Body of pancreas (tissue), 4 donors: ENCODE results near the gene RHOT2.

Experiments
- CTCF ChIP-seq, 7 experiments: fragments of 450-650 bp in 4 of 7; fragments of 200-600 bp in 3 of 7; sonication (generic) in 3 of 7; IDR thresholded peaks; one replicate each; pipeline ENCODE4 v1.5.1; 2016 to 2019; ENCODE audit warnings: antibody characterized with exemption in 7 of 7
- POLR2A ChIP-seq, 3 donors: fragments of 450-650 bp; IDR thresholded peaks; one replicate each; pipeline ENCODE4 v1.6.1; 2016; ENCODE audit warnings: antibody characterized with exemption in 3 of 3, mild to moderate bottlenecking in 2 of 3

- TF ChIP-seq CTCF (IDR thresholded peaks at IDR 0.05) (no peak), POLR2A (IDR thresholded peaks at IDR 0.05) (no peak)
Observed at GRCh38 chr16:718922-719321, 51.0 kb downstream of the RHOT2 start.
